Osteocyte (in vitro differentiated cells): Measurements from ENCODE around the gene CNTNAP2. TPM values are rescaled to one million over a fixed set of nuclear protein-coding genes. Genes with fewer than 3 reads are reported as not detected.

Experiments
- DNase-seq: peaks from one replicate; pipeline ENCODE4 v3.0.0; 2021; ENCODE audit warnings: mixed read lengths; ENCODE audit not compliant: unreplicated experiment; ENCODE audit errors: extremely low spot score
- H3K27ac Mint-ChIP-seq: one replicate; pipeline ENCODE4 v1.8.0; 2021; ENCODE audit warnings: mild to moderate bottlenecking, mixed read lengths; ENCODE audit not compliant: unreplicated experiment
- H3K27me3 Mint-ChIP-seq: one replicate; pipeline ENCODE4 v1.8.0; 2021; ENCODE audit warnings: mixed read lengths; ENCODE audit not compliant: unreplicated experiment
- H3K36me3 Mint-ChIP-seq: one replicate; pipeline ENCODE4 v1.8.0; 2021; ENCODE audit warnings: mixed read lengths; ENCODE audit not compliant: unreplicated experiment
- H3K4me1 Mint-ChIP-seq: one replicate; pipeline ENCODE4 v1.8.0; 2021; ENCODE audit warnings: mixed read lengths; ENCODE audit not compliant: unreplicated experiment
- H3K4me3 Mint-ChIP-seq: one replicate; pipeline ENCODE4 v1.8.0; 2021; ENCODE audit warnings: mild to moderate bottlenecking, moderate library complexity, mixed read lengths; ENCODE audit not compliant: unreplicated experiment
- H3K9me3 Mint-ChIP-seq: one replicate; pipeline ENCODE4 v1.8.0; 2021; ENCODE audit warnings: mixed read lengths; ENCODE audit not compliant: unreplicated experiment
- CTCF ChIP-seq: fragments of 200-600 bp; sonication (generic); IDR thresholded peaks from 2 replicates; pipeline ENCODE4 v1.5.0; 2021; ENCODE audit warnings: antibody characterized with exemption, mild to moderate bottlenecking, moderate library complexity
- long read RNA-seq: library from polyadenylated mRNA; unstranded; transcript quantifications from one replicate; pipeline ENCODE4 v2.0.0, GENCODE V29; 2021
- total RNA-seq: library from RNA; stranded (reverse); gene quantifications from 2 replicates; pipeline ENCODE4 v1.2.1, GENCODE V29; 2021

CNTNAP2 gene
- total RNA-seq, result 0.76 and 1.4 TPM in 2 replicates
- long read RNA-seq, partial matches to known transcripts, result 0 of 1 reads
- long read RNA-seq, other reads (novel, unspliced or antisense), result 1 of 1 reads

GRCh38 chr7:146116521-146117222, at the start of gene CNTNAP2:
CNTNAP2 (plus strand) TSS chr7:146116801; CDS start chr7:146116877, 76 bp downstream.
- Mint-ChIP-seq H3K4me3 (peak within 1 kb of the TSS; percentile 84), H3K27ac (no peak within 1 kb of the TSS), H3K36me3 (no peaks in the 10 kb centered on the region), H3K4me1 (peaks cover 14% of the 10 kb centered on the region), H3K9me3 (no peaks in the 10 kb centered on the region), H3K27me3 (peaks cover 17% of the 10 kb centered on the region)
- no peak for TF ChIP-seq CTCF
- peak; percentile 80 for DNase-seq

- H3K36me3 Mint-ChIP-seq, result no peaks in the 10 kb centered on the region
- H3K9me3 Mint-ChIP-seq, result peaks cover 10% of the 10 kb centered on the region
- TF ChIP-seq CTCF, result no peak
- no peak overlapping the region for H3K27ac Mint-ChIP-seq
- no peak for DNase-seq
- H3K4me3 Mint-ChIP-seq, result no peak overlapping the region
- H3K4me1 Mint-ChIP-seq, result no peaks in the 10 kb centered on the region
- H3K27me3 Mint-ChIP-seq, result no peaks in the 10 kb centered on the region
Measured at GRCh38 chr7:146067880-146068279, 48.7 kb upstream of the CNTNAP2 start.

- Mint-ChIP-seq H3K27ac (no peak overlapping the region), H3K4me3 (no peak overlapping the region), H3K27me3 (no peaks in the 10 kb centered on the region), H3K4me1 (no peaks in the 10 kb centered on the region), H3K9me3 (no peaks in the 10 kb centered on the region), H3K36me3 (no peaks in the 10 kb centered on the region)
- TF ChIP-seq CTCF, result no peak
- DNase-seq, result no peak
Measured at GRCh38 chr7:146074195-146074765, 42.3 kb upstream of the CNTNAP2 start.

GRCh38 chr7:146076344-146076743, 40.3 kb upstream of the CNTNAP2 start:
- Mint-ChIP-seq H3K36me3 (no peaks in the 10 kb centered on the region), H3K9me3 (no peaks in the 10 kb centered on the region), H3K27ac (no peak overlapping the region), H3K4me1 (no peaks in the 10 kb centered on the region), H3K27me3 (no peaks in the 10 kb centered on the region), H3K4me3 (no peak overlapping the region)
- TF ChIP-seq CTCF, result no peak
- no peak for DNase-seq

- H3K27me3 Mint-ChIP-seq, result no peaks in the 10 kb centered on the region
Measured at GRCh38 chr7:146084086-146084485, 32.5 kb upstream of the CNTNAP2 start.

More at GRCh38 chr7:146084086-146084485, 32.5 kb upstream of the CNTNAP2 start:
- Mint-ChIP-seq H3K4me1 (no peaks in the 10 kb centered on the region), H3K36me3 (no peaks in the 10 kb centered on the region), H3K9me3 (no peaks in the 10 kb centered on the region), H3K4me3 (no peak overlapping the region), H3K27ac (no peak overlapping the region)
- DNase-seq, result no peak
- TF ChIP-seq CTCF, result no peak
